HCT116 (cell line): ENCODE results near the gene UTF1. TPM values are rescaled to one million over a fixed set of nuclear protein-coding genes. Genes with fewer than 3 reads are reported as not detected.

ENCODE experiments used
- ATAC-seq: fragments of 200-7000 bp; cut with Tn5 transposase; 2 replicates; pipeline ENCODE4 v1.9.1; 2020; ENCODE audit warnings: mild to moderate bottlenecking, moderate library complexity
- BruUV-seq: library from RNA; stranded (reverse); fragments of 400-500 nt; replicated peaks from 2 replicates; lab custom pipeline; 2021; lab: Mats Ljungman, UMichigan
- CTCF ChIA-PET: fragments of 300-600 bp; sonication (Branson Sonifier 250); formaldehyde crosslinking; loops from one replicate; lab custom pipeline; 2021; ENCODE audit warnings: antibody characterized with exemption; lab: Charles Lee
- POLR2A ChIA-PET: fragments of 300-600, 350-600 bp; sonication (Branson Sonifier 250); formaldehyde crosslinking; loops from one replicate; lab custom pipeline; 2021; ENCODE audit warnings: antibody characterized with exemption; lab: Charles Lee
- RAD21 ChIA-PET, 2 experiments: fragments of 300-600 bp; sonication (Branson Sonifier 250); formaldehyde crosslinking; loops; one replicate each; lab custom pipeline; 2023; ENCODE audit warnings: low total read pairs in 2 of 2; ENCODE audit not compliant: uncharacterized antibody in 2 of 2, unreplicated experiment in 2 of 2, low non-redundant PET in 1 of 2; lab: Charles Lee
- DNase-seq: peaks from one replicate; pipeline ENCODE4 v3.0.0-alpha.2; 2010; ENCODE audit warnings: low read depth, low spot score
- H2AFZ ChIP-seq: fragments of 200-600 bp; shearing (Covaris generic), sonication (generic); 2 replicates; pipeline ENCODE4 v1.6.1; 2017; ENCODE audit warnings: low read depth, mixed run types, mixed read lengths, antibody characterized with exemption, low read length; ENCODE audit not compliant: poor library complexity, severe bottlenecking
- H3K27ac ChIP-seq: 2 replicates; pipeline ENCODE4 v1.5.1; 2012; ENCODE audit warnings: low read depth, low read length
- H3K27me3 ChIP-seq: fragments of 200-600 bp; sonication (generic); 2 replicates; pipeline ENCODE4 v1.6.1; 2016; ENCODE audit warnings: mixed run types, low read length, mixed read lengths; ENCODE audit not compliant: insufficient read depth
- H3K36me3 ChIP-seq, 2 experiments: fragments of 200-500 bp in 1 of 2; fragments of 200-600 bp in 1 of 2; sonication (Bioruptor generic) in 1 of 2; sonication (generic) in 1 of 2; 2 replicates each; pipeline versions ENCODE4 v1.5.1 to v1.6.1; 2014 to 2016; ENCODE audit warnings: low read length in 2 of 2, inconsistent platforms in 1 of 2, mixed read lengths in 1 of 2, mixed run types in 1 of 2; ENCODE audit not compliant: insufficient read depth in 2 of 2, control insufficient read depth in 1 of 2
- H3K4me1 ChIP-seq, 2 experiments: fragments of 200-600 bp in 1 of 2; sonication (generic) in 1 of 2; 2 replicates each; pipeline versions ENCODE4 v1.5.1 to v1.6.1; 2012 to 2017; ENCODE audit warnings: low read length in 2 of 2, inconsistent platforms in 1 of 2, mild to moderate bottlenecking in 1 of 2, mixed read lengths in 1 of 2, mixed run types in 1 of 2, moderate library complexity in 1 of 2; ENCODE audit not compliant: insufficient read depth in 2 of 2, control insufficient read depth in 1 of 2
- H3K4me2 ChIP-seq: fragments of 200-600 bp; sonication (generic); 2 replicates; pipeline ENCODE4 v1.6.1; 2017; ENCODE audit warnings: mixed run types, low read length, mixed read lengths
- H3K4me3 ChIP-seq, 2 experiments: fragments of 200-600 bp in 1 of 2; sonication (generic) in 1 of 2; replicated peaks in 1 of 2; 2 replicates each; pipeline ENCODE4 v1.5.1; 2011 to 2016; ENCODE audit warnings: low read length in 2 of 2, control low read depth in 1 of 2, low read depth in 1 of 2, mild to moderate bottlenecking in 1 of 2, mixed read lengths in 1 of 2, mixed run types in 1 of 2
- H3K79me2 ChIP-seq: fragments of 200-600 bp; sonication (generic); 2 replicates; pipeline ENCODE4 v1.6.1; 2017; ENCODE audit warnings: mild to moderate bottlenecking, mixed run types, low read length, moderate library complexity, mixed read lengths; ENCODE audit not compliant: insufficient read depth
- H3K9ac ChIP-seq: fragments of 200-600 bp; sonication (generic); 2 replicates; pipeline ENCODE4 v1.6.1; 2016; ENCODE audit warnings: low read length, mixed read lengths
- H3K9me2 ChIP-seq: fragments of 200-600 bp; sonication (generic), shearing (Covaris generic); 2 replicates; pipeline ENCODE4 v1.6.1; 2017; ENCODE audit warnings: mixed run types, mild to moderate bottlenecking, moderate library complexity; ENCODE audit not compliant: insufficient read depth
- H3K9me3 ChIP-seq, 2 experiments: fragments of 200-500 bp in 1 of 2; fragments of 200-600 bp in 1 of 2; sonication (Bioruptor generic) in 1 of 2; sonication (generic) in 1 of 2; 2 replicates each; pipeline ENCODE4 v1.6.1; 2014 to 2017; ENCODE audit warnings: low read length in 2 of 2, mixed read lengths in 2 of 2, inconsistent platforms in 1 of 2, low read depth in 1 of 2, mild to moderate bottlenecking in 1 of 2, mixed run types in 1 of 2, moderate library complexity in 1 of 2; ENCODE audit not compliant: control insufficient read depth in 1 of 2, insufficient read depth in 1 of 2
- H4K20me1 ChIP-seq: fragments of 200-600 bp; sonication (generic), shearing (Covaris generic); 2 replicates; pipeline ENCODE4 v1.6.1; 2017; ENCODE audit warnings: mixed run types, mild to moderate bottlenecking, moderate library complexity; ENCODE audit not compliant: insufficient read depth
- ATF3 ChIP-seq: IDR thresholded peaks from 2 replicates; pipeline ENCODE4 v1.6.1; 2012
- CEBPB ChIP-seq: IDR thresholded peaks from 2 replicates; pipeline ENCODE4 v1.6.1; 2012; ENCODE audit warnings: low read depth
- FOSL1 ChIP-seq: IDR thresholded peaks from 2 replicates; pipeline ENCODE4 v1.6.1; 2012; ENCODE audit warnings: low read depth
- JUND ChIP-seq: IDR thresholded peaks from 2 replicates; pipeline ENCODE4 v1.6.1; 2012
- POLR2A ChIP-seq: IDR thresholded peaks from 2 replicates; pipeline ENCODE4 v1.7.0; 2011; ENCODE audit warnings: borderline replicate concordance; ENCODE audit not compliant: insufficient read depth, insufficient read length; ENCODE audit errors: extremely low read depth
- RAD21 ChIP-seq: IDR thresholded peaks from 2 replicates; pipeline ENCODE4 v1.6.1; 2012; ENCODE audit warnings: low read depth, mild to moderate bottlenecking
- REST ChIP-seq: IDR thresholded peaks from 2 replicates; pipeline ENCODE4 v1.6.1; 2012; ENCODE audit warnings: low read depth
- SIN3A ChIP-seq: IDR thresholded peaks from 2 replicates; pipeline ENCODE4 v1.6.1; 2012; ENCODE audit warnings: low read depth
- SP1 ChIP-seq: IDR thresholded peaks from 2 replicates; pipeline ENCODE4 v1.6.1; 2012; ENCODE audit warnings: low read depth
- TCF7L2 ChIP-seq: IDR thresholded peaks from 2 replicates; pipeline ENCODE4 v1.7.0; 2011; ENCODE audit warnings: borderline replicate concordance, inconsistent platforms; ENCODE audit not compliant: insufficient read depth, insufficient read length; ENCODE audit errors: extremely low read depth
- YY1 ChIP-seq: IDR thresholded peaks from 2 replicates; pipeline ENCODE4 v1.6.1; 2011; ENCODE audit warnings: low read length, low read depth, moderate library complexity, mild to moderate bottlenecking; ENCODE audit not compliant: insufficient replicate concordance; ENCODE audit errors: extremely low read depth
- intact Hi-C: fragments of 100-400 bp; cut with micrococcal nuclease; formaldehyde crosslinking; loops from 2 replicates; pipeline ENCODE4 v1.10.0; 2022
- total RNA-seq: library from RNA; stranded (reverse); gene quantifications from one replicate; pipeline ENCODE4 v1.2.1, GENCODE V29; 2021; ENCODE audit not compliant: unreplicated experiment
- TF ChIP-seq, protein P1 (sequence below): IDR thresholded peaks from 2 replicates; pipeline ENCODE4 v1.6.1; 2011; ENCODE audit warnings: mild to moderate bottlenecking, low read length, moderate library complexity; ENCODE audit not compliant: insufficient replicate concordance; ENCODE audit errors: extremely low read depth

The UTF1 gene
- total RNA-seq, 1 experiment from 2014 or later, result not detected

DNA sequence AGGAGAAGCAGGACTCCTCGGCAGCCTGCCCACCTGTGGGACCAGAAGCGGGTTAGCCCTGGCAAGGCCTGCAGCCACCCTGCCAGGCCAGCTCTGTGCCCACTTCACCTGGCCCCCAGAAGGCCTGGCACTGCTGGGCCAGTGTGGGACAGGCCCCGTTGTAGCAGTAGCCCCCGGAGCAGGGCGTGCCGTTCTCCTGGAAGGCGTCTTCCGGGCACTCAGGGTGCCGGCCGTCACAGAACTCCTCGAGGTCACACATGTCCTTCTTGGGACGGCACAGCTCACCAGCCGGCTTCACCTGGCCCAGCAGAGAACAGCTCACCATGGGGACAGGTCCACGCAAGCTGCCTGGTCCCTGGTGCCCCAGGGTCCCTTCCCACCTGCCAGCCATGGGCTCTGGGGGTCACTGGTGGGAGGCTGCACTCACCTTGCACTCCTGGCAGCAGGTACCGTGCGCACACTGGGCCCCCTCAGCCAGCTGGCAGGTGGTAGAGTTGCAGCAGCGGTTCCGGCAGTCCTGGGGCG is 40.8 kb downstream of the UTF1 start (continued):
- no peak for TF ChIP-seq YY1
- TF ChIP-seq FOSL1, result no peak
- TF ChIP-seq CEBPB, result no peak
- TF ChIP-seq JUND, result no peak

GRCh38 chr10:133271521-133272300 is 41.7 kb downstream of the UTF1 start:
- H3K27me3 ChIP-seq, result no peaks in the 10 kb centered on the region
- H3K9ac ChIP-seq, result no peak overlapping the region
- H3K4me3 ChIP-seq, result no peak overlapping the region
- intact Hi-C loops, result no loop called here
- ChIA-PET CTCF (no interaction called here), POLR2A (no interaction called here), RAD21 (no interaction called here)
- no peak for ATAC-seq
- BruUV-seq, result no TSS peak
- H2AFZ ChIP-seq, result no peak overlapping the region
- H3K9me2 ChIP-seq, result no peaks in the 10 kb centered on the region
- H3K36me3 ChIP-seq, result no peaks in the 10 kb centered on the region
- no peak for DNase-seq
- no peaks in the 10 kb centered on the region for H3K9me3 ChIP-seq
- TF ChIP-seq SP1, result no peak
- TF ChIP-seq TCF7L2, result no peak
- TF ChIP-seq, protein P1, sequence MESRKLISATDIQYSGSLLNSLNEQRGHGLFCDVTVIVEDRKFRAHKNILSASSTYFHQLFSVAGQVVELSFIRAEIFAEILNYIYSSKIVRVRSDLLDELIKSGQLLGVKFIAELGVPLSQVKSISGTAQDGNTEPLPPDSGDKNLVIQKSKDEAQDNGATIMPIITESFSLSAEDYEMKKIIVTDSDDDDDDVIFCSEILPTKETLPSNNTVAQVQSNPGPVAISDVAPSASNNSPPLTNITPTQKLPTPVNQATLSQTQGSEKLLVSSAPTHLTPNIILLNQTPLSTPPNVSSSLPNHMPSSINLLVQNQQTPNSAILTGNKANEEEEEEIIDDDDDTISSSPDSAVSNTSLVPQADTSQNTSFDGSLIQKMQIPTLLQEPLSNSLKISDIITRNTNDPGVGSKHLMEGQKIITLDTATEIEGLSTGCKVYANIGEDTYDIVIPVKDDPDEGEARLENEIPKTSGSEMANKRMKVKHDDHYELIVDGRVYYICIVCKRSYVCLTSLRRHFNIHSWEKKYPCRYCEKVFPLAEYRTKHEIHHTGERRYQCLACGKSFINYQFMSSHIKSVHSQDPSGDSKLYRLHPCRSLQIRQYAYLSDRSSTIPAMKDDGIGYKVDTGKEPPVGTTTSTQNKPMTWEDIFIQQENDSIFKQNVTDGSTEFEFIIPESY, result no peak
- TF ChIP-seq SIN3A, result no peak
- no peak for TF ChIP-seq YY1
- TF ChIP-seq POLR2A, result no peak
- no peak for TF ChIP-seq RAD21
- no peak for TF ChIP-seq ATF3
- TF ChIP-seq REST, result no peak
- no peak overlapping the region for H3K4me2 ChIP-seq
- H4K20me1 ChIP-seq, result no peaks in the 10 kb centered on the region
- H3K79me2 ChIP-seq, result no peaks in the 10 kb centered on the region
- H3K27ac ChIP-seq, result no peak overlapping the region
- no peaks in the 10 kb centered on the region for H3K4me1 ChIP-seq
